Stimulated activated CD8-positive, alpha-beta memory T cell treated with anti-CD3 and anti-CD28 coated beads, Interleukin-12 subunit alpha, Interleukin-12 subunit beta, amount 100 ng/mL, for 1 hour (primary cell): Measurements from ENCODE around the gene DPYSL3.
"Not testable (repeated sequence)": the region's sequence is repeated elsewhere in the genome, so short reads cannot be mapped to it uniquely, and the experiment has no call there.

ENCODE experiments used
- DNase-seq: peaks from one replicate; pipeline ENCODE4 v3.0.0-alpha.2; 2020; ENCODE audit warnings: low read depth

Gene DPYSL3

DNA sequence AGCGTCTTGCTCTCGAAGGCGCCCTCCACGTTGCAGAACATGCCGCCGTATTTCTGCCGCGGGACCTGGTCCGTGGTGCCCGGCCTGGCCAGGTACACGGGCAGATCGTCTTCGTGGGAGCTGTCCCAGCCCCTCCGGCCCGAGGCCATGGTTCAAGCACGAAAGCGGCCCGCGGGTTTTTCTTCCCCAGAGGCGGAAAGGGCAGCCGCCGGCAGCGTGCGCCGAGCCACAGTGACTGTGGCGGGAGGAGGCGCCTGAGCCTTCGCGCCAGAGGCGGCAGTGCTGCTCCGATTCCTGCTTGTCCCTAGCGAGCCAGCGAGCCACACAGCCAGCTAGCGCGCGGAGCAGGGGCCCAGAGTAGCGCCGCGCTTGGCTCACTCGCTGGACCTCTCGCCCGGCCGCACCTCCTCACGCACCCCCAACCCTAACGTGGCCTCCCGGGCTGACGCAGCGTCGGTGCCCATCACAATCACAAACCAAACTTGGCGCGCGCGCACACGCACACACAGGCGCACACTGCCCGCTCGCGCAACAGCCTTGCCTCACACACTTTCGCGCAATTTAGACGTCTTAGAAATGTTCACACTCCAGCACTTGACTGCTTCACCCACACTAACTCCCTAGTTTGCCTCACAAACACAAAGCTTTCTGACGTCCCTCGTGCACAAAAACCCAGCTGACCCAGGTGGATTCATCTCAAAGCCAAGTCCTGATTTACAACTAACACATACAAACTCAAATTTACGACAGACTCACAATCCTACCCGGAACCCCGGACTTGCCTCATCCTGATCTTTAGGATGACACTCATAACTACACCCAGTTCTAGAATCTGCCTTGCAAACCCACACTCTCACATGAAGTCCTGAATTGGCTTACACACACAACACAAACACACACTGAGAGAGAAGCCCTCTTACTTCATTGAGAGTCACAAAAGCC, at the start of gene DPYSL3:
Gene DPYSL3, minus strand, starts transcription at position 359 of the 942 bp plus-strand sequence. Its CDS starts 210 bp downstream, at position 149.
- DNase-seq: no peak

DNA sequence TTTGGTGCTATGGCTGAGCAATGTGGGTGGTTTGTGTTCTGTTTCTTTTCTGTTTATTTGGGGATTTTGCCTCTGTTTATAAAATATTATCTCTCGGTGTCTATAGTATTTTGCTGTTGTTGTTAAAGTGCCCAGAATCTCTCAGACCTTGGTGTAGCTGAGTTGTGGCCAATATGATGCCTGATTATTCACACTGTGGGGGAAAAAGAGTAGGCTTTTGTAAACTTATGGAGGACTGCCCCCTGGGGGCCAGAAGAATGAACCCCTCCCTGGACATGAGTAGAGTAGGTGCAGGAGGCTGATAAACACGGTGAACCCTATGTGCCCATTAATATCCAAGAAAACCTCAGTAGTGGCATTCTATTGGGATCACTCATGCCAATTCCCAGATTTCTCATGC, 49.0 kb upstream of the DPYSL3 start:
- DNase-seq: no peak

DNA sequence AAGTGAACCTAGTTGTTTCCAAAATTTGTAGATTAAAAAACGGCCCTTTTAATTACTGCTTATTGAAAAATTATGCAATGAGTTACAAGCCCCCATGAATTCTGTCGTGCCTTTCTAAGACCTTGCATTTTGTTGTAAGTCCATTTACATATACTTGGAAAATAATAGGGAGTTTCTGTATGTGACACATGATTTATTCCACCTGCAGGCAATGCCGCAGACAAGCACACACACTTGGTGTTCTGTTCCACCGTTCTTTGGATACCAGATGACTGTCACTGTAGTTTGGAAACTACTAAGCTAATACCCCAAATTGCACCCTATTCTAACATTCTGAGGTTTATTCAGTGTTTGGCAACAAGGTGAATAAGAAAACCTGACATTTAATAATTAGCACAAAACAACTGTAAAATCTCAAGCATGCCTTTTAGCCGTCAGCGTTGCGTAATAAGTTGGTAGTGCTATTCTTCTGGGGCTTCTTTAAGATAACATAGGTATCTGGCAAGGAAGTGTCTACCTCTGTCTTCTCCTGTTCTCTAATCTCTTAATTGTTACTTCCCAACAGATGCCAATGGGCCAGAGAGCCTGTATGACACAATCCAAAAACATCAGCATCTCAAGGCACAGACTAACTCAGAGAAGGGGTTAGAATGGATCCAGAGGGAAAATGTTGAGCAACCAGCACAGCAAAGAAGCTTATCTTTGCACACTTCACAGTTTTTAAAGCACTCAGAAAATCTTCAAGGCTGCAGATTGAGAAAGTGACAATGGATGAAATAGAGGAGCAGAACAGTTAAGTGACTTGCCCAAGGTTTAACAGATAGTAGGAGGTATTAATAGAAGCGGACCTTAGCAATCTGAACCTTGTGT, 48.2 kb upstream of the DPYSL3 start:
- DNase-seq: no peak

DNA sequence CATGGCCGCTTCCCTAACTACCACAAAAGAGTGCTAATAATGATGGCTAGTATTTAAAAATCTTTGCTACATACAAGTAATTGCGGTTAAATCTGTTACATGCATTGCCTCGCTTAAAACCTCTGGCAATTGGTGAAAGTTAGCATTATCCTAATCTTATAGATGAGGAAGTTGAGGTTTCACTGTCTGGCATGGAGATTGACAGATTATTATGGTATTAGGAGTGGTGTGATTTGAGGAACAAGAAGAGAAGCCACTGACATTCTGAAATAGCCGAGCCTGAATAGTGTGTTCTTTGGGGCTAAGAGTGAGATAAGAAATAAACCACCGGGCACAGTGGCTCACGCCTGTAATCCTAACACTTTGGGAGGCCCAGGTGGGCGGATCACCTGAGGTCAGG, 45.3 kb upstream of the DPYSL3 start:
- DNase-seq: no peak

DNA sequence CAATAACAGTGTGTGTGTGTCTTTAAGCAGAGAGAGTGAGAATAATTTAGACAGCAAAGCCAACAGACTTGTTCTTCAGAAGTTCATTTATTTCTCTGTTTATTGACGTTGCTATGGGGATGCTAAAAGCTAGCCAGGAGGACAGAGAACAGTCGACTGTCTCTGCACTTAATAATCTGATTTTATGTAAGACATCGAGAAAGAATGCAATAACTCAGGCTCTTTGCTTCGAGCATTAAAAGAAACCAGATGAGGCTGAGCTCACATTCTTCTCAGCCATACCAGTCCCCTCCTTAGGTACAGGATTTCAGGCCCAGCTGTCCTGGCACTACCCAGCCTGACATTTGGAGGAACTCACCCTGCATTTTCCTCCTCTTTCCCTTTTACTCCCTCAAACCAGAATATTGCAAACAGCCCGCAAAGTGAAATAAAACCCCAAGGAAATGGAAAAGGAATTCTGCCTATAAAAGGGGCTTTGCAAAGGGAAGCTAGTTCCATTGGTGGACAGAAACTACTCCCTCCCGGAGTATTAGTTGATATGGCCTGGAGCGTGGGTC, 44.5 kb upstream of the DPYSL3 start:
- DNase-seq: no peak

DNA sequence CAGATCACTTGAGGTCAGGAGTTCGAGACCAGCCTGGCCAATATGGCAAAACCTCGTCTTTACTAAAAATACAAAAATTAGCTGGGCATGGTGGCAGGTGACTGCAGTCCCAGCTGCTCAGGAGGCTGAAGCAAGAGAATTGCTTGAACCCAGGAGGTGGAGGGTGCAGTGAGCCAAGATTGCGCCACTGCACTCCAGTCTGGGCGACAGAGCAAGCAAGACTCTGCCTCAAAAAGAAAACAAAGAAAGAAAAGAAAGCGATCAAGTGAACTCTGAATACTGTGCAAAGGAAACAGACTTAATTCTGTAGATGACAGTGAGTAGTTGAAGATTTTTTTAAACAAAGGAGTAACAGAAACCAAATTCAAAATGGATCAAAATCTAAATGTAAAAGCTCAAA, 43.9 kb upstream of the DPYSL3 start:
- not testable (repeated sequence) for DNase-seq

DNA sequence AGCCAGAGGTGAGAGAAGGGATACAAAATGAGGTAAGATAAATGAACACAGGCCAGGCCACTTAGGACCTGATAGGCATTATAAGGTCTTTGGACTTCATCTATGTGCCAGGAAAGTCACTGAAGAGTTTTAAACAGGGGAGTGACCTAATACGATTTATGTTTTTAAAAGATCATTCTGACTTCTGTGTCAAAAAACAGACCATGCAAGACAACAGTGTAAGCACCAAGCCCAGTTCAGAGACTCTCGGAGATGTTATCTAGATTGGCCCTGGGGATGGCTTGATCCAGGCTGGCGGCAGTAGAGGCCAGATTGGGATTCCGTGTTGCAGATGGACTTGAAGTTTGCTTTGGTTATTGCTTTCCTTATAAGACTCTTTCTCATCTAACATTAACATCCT, 43.0 kb upstream of the DPYSL3 start:
- DNase-seq: no peak

DNA sequence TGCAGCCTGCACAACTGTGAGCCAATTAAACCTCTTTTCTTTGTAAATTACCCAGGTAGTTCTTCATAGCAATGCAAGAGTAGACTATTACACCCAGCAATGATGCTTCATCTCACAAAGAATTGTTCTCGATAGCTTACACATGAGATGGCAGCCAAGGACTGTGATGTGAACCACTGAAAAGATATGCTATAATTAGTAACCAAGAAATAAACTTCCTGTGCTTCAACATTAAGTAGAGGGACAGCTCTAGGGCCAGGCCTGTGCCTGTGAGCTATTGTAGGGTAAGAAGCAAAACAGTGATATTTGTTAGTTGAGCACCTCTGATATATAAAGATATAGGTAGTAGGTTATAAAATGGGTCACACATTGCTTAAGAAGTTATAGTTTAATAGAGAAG, 41.8 kb upstream of the DPYSL3 start:
- no peak for DNase-seq

DNA sequence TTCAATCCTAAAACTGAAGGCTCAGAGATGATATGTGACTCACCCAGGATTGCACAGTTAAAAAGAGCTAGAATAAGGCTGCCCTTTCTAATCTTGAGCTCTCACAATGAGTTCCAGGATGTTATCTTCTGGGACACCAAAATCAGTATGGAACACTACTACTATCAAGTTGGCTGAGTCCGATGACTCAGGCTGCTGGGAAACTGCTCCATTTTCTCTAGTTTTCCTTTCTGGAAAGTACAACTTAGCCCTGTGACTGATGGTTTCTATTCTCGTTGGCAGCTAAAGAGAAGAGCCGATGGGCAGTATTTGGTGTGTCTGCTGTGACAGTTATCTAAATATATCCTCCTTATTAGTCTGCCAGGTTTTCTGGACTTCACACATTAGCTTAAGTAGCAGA, 37.9 kb upstream of the DPYSL3 start:
- DNase-seq: no peak

DNA sequence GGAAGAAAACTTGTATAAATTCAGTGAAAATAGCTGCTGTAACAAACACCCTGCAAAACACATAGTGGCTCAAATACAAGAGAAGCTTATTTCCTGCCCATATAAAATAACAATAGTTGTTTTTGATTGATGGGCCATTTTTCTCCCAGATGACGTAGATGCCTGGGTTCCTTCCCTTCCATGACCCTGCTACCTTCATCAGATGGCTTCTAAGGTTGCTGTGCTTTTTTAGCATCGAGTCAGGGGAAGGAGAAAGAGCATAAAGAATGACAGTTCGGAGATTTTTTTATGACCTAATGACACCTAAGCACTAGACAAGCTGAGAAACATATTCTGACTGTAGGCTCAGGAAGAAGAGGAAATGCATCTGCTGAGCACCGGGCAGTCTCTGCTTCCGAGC, 34.7 kb upstream of the DPYSL3 start:
- DNase-seq: no peak

DNA sequence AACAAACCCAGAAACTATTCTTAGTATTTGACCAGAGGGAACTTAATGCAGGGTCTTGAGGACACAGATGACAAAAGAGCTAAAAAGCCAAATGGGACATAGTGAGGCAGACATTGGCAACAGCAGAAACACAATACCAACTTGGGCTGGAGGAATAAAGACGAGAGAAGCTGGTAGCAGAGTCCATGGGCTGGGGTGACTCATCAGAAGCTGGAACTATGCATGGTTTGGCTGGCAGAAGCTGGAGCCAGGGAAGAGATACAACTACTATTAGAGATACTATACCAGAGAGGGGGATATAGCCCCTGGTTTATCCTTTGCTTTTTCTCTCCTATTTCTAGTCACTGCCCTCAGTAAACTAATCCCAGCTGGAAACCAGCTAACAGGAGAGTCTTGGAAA, 29.2 kb upstream of the DPYSL3 start:
- DNase-seq: no peak

DNA sequence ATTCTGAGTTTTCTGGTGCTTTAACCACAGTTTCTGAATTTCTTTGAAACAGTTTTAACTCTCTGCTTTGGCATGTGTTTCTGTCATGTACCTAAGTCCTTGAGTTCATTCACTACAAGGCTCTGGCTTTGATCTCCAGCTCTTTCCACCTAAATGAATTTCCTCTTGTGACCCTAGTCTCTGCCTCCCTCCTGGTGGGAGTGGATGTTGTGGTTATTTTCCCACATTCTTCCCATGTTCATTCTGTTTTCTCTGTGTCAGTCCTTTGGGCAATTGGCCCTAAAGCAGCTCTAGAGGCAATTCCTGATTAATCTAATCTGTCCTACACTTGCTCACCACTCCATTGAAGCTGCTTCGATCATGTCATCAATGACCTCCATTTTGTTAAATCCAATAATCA, 28.4 kb upstream of the DPYSL3 start:
- DNase-seq: no peak

DNA sequence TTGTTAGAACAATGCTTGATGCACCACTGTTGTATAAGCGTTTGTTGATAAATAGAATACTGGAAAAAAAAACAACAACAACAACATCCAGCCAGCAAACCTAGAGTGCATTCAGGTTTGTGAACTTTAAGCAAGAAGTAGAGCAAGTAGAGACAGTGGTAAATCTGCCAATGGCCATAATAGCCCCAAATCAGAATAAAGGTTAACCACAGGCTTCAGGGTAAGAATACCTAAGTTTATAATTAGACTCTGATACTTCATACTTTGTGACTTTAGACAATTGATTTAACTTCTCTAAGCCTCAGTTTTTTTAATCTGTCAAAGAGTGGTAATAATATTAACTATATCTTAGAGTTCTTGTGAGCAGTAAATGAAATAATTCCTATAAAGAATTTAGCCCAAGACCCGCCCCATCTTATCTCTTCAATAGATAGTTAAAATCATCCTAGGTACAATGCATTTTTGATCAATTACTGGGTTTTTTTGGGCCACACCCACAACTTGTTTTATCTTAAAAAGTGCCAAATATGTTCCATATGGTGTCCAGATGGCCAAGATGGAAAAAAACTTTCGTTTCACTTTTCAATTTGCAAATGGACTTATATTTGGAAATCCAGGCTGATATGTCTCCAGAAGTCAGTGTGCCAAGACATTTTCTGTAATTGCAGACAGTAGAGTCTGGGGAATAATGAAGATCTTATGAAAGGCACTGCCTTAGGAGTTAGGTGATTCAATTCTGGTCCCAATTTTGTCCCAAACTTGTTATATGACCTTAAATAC, 24.5 kb upstream of the DPYSL3 start:
- DNase-seq: no peak

DNA sequence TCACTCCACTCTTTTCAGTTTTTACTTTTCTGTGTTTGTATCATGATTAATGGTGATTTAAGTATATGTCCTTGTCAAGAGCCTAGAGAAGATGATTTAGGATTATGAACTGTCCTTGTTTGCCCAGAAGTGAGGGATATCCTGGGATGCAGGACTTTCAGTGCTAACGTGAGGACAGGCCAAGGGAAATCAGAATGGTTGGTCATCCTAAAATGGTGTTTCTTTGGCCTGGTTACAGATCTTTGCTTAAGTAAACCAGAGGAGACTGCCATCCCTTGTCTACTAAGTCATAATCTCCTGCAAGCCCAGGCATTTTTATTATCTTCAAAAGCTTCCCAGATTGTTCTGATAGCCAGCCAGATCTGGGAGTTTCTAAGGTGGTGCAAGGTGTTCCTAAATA, 22.3 kb upstream of the DPYSL3 start:
- DNase-seq: no peak

DNA sequence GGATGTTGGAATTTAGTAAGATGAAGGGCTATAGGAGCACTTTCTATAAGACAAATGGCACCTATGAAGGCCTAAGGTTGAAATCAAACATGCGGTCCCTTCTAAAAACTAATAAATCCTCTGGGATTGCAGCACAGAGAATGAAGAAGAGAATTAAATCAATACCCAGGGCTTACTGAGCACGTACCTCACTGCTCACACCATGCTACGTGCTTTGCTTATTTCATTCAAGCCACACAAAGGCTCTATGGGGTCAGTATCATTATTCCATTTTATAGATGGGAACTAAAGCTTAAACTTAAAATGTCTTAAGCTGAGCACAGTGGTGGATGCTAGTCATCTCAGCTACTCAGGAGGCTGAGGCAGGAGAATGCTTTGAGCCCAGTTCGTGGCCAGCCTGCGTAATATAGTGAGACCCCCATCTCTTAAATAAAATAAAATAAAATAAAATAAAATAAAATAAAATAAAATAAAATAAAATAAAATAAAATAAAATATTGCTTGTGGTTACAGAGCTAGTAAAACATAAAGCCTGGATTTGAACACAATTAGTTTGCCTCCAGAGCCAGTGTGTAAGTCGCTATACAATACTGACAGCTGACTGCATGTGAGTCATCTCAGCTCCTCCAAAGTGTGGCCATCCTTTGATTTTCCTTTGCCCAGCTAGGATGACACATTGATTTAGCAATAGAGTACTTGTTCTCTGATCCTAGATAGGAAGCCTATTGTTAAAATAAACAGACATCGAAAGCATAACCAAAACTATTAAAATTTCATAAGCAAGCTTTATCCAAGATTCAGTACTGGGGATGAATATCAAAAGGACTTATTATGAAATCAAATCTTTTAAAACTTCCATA, 20.9 kb upstream of the DPYSL3 start:
- DNase-seq: no peak

DNA sequence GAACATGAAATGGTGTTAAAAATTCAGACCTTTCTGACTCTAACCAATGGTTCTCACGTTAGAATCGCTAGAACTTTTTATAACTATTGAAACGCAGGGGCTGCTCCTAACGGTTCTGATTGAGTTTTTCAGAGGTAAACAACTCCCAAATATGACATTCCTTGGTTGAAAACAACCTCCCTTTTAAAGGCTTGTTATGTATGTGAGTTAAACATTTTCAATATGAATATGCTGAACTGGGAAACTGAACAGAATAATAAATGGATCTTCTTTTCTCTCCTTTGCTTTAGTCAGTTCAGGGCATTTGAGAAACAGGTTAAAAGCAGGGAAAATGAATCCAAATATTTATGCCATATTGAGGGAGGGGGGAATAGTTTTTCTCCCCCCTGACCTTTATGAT, 13.2 kb upstream of the DPYSL3 start:
- no peak for DNase-seq

DNA sequence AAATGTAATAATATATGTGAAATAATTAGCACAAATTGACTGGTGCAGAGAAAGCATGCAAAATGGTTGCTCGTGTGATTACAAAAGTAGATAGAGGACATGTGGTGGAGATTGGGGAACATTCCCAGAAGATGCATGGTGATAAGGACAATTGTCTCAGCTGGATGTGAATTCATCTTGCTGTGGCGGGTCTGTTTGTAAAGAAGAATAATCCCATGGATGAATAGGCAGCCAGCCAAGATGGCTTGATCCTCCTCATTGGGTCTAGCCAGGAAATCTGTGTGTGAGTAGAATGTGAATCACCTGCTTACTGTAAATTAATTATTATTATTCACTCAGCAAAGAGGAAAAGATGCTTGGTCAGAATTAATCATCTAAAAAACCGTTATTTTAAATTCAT, 12.6 kb upstream of the DPYSL3 start:
- DNase-seq: no peak

DNA sequence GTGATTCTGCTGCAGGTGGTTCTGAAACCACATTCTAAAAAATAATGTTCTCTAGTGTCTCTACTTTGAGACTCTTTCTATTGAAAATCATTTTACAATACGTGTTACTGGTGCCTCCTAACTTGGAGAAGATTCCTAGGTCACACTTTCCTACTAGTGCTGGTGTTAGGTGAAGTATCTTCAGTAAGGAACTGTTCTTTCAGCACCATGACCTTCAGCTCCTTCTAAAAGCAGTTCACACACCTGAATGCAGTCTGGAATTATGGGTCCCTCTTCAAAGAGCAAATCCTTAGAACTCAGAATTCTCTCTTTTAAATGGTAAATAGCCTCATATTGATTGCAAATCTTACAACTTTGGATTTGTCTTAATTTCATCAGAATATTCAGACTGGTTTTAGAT, 10.6 kb upstream of the DPYSL3 start:
- DNase-seq: no peak

DNA sequence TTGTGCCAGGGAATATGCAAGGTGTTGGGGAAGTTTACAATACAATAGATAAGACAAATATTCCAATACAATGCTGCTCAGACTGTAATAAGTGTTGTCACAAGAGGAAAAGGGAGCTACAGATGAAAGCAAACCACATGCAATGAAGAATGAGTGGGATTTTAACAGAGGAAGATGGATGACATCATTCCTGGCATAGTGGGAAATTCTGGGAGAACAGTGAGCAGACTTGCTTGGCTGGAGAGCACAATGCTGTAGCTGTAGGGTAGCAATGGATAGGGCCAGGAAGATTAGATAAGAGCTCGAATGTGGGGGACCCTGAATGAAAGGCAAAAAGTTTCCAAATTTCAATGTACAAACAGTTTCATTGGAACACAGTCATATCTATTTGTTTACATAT, 9.5 kb upstream of the DPYSL3 start:
- DNase-seq: no peak

DNA sequence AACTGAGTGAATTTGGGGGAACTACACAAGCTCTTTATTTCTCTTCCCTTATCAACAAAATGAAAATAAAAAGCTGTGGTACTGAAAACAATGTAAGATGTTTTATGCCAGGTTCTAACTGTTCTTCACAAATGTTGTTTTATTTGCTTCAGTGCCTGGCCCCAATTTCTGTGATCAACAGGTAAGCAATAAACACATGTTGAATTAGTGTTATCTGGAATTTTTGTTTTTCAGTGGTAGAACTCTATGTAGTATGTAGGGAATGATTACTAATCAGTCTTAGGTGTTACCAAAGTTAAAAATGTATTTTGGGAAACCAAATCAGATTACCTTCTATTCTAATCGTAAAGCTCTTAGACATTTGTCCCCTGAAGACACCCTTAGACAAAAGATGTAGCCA, 7.5 kb upstream of the DPYSL3 start:
- no peak for DNase-seq

DNA sequence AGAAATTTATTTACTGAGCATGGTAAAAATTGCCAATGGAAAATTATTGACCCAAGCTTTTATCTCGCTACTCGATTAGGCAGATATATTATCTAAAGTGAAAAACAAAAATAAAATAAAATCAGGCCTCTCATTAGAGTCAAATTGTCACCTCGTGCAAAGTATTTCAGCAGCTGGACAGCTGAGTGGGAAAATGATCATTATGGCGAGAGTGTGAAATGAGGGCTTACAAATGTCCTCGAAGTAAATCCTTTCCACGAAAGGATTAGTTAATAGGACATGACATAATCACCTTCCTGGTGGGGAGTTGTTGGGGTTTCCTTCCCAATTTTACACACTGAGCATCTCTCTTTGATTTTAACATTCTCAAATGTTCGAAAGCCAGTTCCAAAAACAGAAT, 5.4 kb upstream of the DPYSL3 start:
- no peak for DNase-seq
